Measurements from ENCODE around the gene UBE2M. TPM values are rescaled to one million over a fixed set of nuclear protein-coding genes. Genes with fewer than 3 reads are reported as not detected.

Gene UBE2M
- total RNA-seq, 1 donor from 2014 or later: 60.8 TPM

DNA sequence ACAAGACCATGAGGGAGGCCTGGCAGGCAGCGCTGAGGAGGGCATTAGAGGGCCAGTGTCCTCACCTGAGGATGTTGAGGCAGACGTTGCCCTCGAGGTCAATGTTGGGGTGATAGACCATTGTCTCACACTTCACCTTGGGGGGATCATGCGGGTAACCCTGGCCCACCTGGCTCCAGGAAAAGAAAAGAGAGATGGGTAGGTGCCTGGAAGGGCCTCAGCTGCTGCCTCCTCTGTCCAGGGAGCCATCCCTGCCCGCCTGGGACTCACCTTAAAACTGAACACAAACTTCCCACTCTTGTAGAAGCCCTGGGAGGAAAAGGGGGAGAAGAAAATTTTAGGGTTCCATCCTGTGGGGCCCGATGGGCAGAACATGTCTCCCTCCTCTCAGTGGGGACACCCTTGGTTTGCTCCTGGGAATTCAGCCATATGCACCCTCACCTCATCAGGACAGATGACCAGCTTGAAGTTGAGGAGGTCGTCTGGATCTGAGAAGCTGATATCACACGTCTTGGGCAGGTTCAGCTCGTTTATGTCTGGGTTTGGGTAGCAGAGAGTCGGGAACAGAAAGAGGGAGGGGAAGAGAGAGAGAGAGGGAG lies 1.7 kb downstream of the UBE2M start:
- no peak for DNase-seq (ENCODE audit: extremely low read depth, low read depth, low spot score)

- DNase-seq (ENCODE audit: extremely low read depth, low read depth, low spot score): no peak
Measured at GRCh38 chr19:58555920-58556621, 2.3 kb downstream of the UBE2M start.

DNA sequence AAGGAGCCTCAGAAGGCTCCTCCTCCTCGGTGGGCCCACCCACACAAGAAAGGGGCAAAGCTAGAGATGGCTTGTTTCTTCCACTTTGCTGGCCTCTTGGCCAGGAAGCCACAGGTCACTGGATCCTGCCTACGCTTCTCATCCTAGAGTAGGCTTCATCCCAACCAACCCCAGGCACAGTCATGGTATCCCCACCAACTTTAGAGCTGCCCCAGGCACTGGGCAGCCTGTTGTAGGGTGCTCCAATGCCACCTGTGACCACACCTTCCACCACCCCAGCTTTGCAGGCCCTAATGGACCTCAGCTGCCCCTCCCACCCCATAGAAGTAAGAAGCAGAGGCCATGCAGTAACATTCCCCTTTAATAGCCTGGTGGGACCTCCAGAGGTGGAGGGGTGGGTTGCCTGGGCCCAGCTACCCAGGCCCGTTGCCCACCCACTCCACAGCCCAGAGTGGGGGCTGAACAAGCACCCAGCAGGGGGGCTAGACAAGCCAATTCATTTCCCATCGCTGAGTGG lies 3.0 kb downstream of the UBE2M start:
- no peak for DNase-seq (ENCODE audit: extremely low read depth, low read depth, low spot score)

- no peak for DNase-seq (ENCODE audit: extremely low read depth, low read depth, low spot score)
Measured at GRCh38 chr19:58554494-58555368, 3.7 kb downstream of the UBE2M start, which contains the start of gene CHMP2A. CHMP2A (minus strand) TSS chr19:58555105; CDS start chr19:58554212, 893 bp downstream.

GRCh38 chr19:58553799-58554493 lies 4.5 kb downstream of the UBE2M start:
- DNase-seq (ENCODE audit: extremely low read depth, low read depth, low spot score): no peak

DNA sequence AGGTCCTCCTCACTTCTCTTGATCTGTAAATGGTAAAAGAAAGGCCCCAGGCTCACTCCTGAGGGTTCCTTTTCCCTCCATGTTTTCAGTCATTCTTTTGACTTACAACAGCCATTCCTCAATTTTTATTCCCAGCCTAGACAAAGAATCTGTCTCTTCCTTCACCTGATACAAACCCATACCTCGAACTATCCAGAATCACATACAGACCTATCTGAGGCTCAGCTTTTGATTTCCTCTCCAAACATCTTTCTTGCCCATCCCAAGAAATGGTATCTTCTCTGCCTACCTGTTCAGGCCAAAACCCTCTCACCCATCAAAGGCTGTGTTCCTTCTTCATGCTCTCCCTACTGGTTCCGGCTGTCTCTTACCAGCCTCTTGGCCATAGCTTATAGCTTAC lies 5.8 kb downstream of the UBE2M start:
- DNase-seq (ENCODE audit: extremely low read depth, low read depth, low spot score): no peak

GRCh38 chr19:58551577-58552471 lies 6.6 kb downstream of the UBE2M start:
- no peak for DNase-seq (ENCODE audit: extremely low read depth, low read depth, low spot score)

DNA sequence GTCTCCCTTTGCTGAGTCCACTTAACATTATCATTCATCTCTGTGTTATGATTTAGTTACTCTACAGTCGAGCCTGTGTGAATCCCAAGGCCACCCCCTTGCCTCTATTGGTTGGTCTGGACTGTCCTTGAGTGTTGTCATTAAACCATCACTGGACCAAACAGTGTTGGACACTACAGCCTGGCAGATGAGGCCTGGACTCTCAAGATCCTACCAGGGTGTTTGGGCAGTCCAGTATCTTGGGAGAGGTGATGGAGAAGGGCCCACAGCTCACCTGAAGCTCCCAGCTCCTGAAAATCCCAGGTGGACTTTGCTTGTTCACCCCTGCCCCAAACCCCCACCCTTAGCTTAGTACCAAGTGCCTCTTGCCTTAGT lies 7.3 kb downstream of the UBE2M start:
- no peak for DNase-seq (ENCODE audit: extremely low read depth, low read depth, low spot score)

DNA sequence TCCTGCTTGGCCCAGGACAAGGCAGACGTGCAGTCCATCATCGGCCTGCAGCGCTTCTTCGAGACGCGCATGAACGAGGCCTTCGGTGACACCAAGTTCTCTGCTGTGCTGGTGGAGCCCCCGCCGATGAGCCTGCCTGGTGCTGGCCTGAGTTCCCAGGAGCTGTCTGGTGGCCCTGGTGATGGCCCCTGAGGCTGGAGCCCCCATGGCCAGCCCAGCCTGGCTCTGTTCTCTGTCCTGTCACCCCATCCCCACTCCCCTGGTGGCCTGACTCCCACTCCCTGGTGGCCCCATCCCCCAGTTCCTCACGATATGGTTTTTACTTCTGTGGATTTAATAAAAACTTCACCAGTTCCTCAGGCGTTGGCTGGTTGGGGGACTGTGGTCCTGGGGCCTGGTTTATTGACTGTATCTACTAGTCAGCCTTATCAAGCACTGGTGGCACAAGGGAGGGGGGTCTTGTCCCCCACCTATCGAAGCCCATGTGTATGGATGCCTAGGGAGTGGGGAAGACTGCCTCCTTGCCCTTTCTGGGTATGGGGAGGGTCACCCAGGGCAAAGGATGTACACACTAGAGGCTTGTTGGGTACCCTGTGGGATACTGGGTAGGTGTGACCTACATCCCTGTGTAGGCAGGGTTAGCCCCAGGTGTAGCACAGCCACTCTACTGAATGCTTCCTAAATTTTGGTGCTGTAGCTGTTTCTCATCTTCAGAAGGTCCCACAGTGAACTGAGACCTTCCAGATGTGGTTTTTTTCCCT lies 7.9 kb downstream of the UBE2M start:
- DNase-seq (ENCODE audit: extremely low read depth, low read depth, low spot score): no peak

- no peak for DNase-seq (ENCODE audit: extremely low read depth, low read depth, low spot score)
Measured at GRCh38 chr19:58549664-58550361, 8.6 kb downstream of the UBE2M start.

DNA sequence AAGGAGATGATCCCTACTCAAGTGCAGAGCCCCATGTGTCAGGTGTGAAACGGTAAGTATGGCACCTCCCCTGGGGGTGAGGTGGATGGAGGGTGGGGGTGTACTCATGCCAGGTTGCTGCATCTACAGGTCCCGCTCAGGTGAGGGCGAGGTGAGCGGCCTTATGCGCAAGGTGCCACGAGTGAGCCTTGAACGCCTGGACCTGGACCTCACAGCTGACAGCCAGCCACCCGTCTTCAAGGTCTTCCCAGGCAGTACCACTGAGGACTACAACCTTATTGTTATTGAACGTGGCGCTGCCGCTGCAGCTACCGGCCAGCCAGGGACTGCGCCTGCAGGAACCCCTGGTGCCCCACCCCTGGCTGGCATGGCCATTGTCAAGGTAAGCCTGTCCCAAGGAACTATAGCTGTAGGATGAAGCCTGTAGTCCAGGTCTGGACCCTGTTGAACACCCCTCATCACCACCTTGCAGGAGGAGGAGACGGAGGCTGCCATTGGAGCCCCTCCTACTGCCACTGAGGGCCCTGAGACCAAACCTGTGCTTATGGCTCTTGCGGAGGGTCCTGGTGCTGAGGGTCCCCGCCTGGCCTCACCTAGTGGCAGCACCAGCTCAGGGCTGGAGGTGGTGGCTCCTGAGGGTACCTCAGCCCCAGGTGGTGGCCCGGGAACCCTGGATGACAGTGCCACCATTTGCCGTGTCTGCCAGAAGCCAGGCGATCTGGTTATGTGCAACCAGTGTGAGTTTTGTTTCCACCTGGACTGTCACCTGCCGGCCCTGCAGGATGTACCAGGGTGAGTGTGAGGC lies 9.3 kb downstream of the UBE2M start:
- DNase-seq (ENCODE audit: extremely low read depth, low read depth, low spot score): no peak

DNA sequence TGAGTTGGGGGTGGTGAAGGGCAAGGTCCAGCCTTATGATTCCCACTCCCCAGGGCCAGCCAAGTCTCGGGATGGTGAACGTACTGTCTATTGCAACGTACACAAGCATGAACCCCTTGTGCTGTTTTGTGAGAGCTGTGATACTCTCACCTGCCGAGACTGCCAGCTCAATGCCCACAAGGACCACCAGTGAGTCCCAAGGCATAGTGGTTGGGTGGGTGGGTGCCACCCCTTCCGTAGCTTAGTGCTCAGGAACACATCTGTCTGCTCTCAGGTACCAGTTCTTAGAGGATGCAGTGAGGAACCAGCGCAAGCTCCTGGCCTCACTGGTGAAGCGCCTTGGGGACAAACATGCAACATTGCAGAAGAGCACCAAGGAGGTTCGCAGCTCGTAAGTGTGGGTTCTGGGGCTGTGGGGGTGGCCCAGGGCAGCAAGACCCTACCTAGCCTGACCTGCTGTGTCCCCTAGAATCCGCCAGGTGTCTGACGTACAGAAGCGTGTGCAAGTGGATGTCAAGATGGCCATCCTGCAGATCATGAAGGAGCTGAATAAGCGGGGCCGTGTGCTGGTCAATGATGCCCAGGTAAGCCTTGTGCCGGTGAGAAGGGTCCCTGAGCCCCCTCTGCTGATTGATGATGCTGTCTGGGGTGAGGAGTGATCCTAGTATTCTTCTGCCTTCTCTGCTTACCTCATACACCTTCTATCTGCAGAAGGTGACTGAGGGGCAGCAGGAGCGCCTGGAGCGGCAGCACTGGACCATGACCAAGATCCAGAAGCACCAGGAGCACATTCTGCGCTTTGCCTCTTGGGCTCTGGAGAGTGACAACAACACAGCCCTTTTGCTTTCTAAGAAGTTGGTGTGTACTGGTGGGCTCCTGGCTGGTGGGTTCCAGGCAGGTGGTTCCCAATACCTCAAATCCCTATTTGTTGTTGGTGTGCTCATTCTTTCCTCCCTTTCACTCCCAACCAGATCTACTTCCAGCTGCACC lies 10.8 kb downstream of the UBE2M start:
- no peak for DNase-seq (ENCODE audit: extremely low read depth, low read depth, low spot score)

DNA sequence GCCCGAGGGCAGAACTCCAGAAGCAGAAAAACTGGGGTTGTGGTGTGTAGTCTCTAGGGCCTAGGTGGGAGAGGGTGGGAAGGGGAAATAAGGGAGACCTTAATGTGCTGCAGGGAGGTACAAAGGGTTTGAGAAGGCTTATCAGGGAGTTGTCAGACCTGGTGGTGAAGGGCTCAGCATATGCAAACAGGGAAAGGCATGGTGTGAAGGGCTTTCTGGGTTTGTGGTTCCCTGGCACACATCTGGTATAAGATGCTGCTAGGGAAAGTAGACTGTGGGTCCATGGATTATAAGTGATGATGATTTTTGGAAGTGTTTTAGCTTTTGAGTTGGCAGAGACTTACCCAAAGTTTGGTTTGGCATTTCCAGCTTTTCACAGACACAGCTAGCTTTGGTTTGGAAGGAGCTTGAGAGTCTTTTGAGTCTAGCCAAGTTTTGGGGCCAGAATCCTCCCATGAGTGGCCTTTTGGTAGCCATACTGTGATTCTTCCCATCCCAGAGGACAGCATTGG lies 12.3 kb downstream of the UBE2M start:
- no peak for DNase-seq (ENCODE audit: extremely low read depth, low read depth, low spot score)

DNA sequence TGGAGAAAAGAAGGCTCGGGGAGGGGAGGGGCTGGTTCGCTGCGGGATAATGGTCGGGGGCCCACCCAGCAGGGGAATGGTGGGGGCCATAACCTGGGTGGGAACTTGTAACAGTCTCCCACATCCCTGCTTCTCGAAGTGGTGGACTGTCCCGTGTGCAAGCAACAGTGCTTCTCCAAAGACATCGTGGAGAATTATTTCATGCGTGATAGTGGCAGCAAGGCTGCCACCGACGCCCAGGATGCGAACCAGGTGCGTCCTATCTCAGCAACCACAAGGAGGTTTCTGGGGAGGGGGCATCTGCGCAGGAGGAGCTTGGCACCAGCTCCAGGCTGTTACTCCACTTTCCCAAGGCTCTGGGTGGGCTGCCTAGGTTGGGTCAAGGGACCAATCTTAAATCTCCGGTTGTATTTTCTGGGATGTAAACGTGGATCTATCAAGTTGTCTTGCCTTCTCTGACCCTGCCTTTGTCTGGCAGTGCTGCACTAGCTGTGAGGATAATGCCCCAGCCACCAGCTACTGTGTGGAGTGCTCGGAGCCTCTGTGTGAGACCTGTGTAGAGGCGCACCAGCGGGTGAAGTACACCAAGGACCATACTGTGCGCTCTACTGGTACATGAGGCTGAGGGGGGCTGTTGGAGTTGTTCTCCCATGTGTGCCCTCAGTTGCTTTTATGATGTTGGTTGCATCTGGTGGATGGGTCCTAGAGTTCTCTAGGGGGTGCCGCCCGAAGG lies 13.0 kb downstream of the UBE2M start:
- no peak for DNase-seq (ENCODE audit: extremely low read depth, low read depth, low spot score)

- DNase-seq (ENCODE audit: extremely low read depth, low read depth, low spot score): no peak
Measured at GRCh38 chr19:58544591-58545285, 13.7 kb downstream of the UBE2M start.

All from glomerular endothelial cell (primary cell).